Lower leg skin (tissue), 4 donors: ENCODE measurements around the gene PAX5. TPM values are rescaled to one million over a fixed set of nuclear protein-coding genes. Genes with fewer than 3 reads are reported as not detected.

Experiments
- DNase-seq, 2 donors: peaks; one replicate each; pipeline ENCODE4 v3.0.0-alpha.2; 2019; ENCODE audit warnings: low spot score in 2 of 2
- H3K4me3 ChIP-seq: fragments of 200-600 bp; sonication (generic); 2 replicates; pipeline ENCODE4 v1.5.1; 2017; ENCODE audit warnings: mild to moderate bottlenecking, low read depth; ENCODE audit not compliant: poor library complexity, severe bottlenecking
- POLR2A ChIP-seq, 2 donors: fragments of 450-650 bp; IDR thresholded peaks; one replicate each; pipeline ENCODE4 v1.6.1; 2016 to 2017; ENCODE audit warnings: antibody characterized with exemption in 2 of 2, mild to moderate bottlenecking in 1 of 2, moderate library complexity in 1 of 2
- WGBS, 2 donors: methylation state at CpG; one replicate each; pipeline ENCODE4 v1.1.5; 2018; 5-methylcytosine and 5-hydroxymethylcytosine counted together
- intact Hi-C: fragments of 100-400 bp; cut with DNase I; formaldehyde crosslinking; loops from one replicate; pipeline ENCODE4 v1.15.0; 2023; ENCODE audit warnings: low total_unique reads
- total RNA-seq, 4 donors: library from RNA; depleted of rRNA; stranded (reverse); fragments of >200 nt; gene quantifications; one replicate each; pipeline ENCODE4 v1.1.0, GENCODE V29; 2016
- TF ChIP-seq, protein P1 (sequence below), 3 donors: fragments of 450-650 bp; IDR thresholded peaks; one replicate each; pipeline ENCODE4 v1.5.1; 2016; ENCODE audit warnings: antibody characterized with exemption in 3 of 3, mild to moderate bottlenecking in 3 of 3, moderate library complexity in 2 of 3

Gene PAX5
- total RNA-seq, 4 donors from 2014 or later, result 0.02 to 0.08 (median 0.03) TPM; not detected in 1

DNA sequence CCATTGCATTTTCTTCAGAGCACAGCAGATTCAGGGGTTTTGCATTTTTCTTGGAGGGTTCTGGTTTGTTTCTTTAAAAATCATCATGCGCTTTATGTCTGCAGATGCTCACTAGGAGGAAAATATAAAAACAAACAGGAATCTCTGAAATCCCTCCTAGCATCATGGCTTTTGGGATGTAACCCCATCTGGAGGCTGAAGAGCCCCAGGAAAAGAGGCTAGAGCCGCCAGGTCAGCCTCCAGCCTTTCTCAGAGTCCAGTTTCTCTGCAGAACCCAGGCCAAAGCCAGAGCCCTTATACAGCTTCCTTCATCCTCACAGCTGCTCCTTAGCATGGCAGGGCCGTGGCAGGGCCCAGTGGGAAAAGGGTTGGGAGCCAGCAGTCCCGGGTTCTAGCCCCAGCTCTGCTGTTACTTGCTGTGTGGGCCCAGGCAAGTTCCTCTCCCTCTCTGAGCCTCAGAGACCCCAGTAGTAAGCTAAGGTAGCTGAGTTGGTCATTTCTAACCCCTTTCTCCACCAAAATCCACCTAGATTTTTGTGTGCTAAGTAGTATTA lies 62.1 kb downstream of the PAX5 start:
- no peak overlapping the region for H3K4me3 ChIP-seq
- intact Hi-C loops, result no loop called here
- WGBS, 2 donors, result 84 to 91% methylated on average over 3 of the region's 4 CpGs
- TF ChIP-seq, protein P1, sequence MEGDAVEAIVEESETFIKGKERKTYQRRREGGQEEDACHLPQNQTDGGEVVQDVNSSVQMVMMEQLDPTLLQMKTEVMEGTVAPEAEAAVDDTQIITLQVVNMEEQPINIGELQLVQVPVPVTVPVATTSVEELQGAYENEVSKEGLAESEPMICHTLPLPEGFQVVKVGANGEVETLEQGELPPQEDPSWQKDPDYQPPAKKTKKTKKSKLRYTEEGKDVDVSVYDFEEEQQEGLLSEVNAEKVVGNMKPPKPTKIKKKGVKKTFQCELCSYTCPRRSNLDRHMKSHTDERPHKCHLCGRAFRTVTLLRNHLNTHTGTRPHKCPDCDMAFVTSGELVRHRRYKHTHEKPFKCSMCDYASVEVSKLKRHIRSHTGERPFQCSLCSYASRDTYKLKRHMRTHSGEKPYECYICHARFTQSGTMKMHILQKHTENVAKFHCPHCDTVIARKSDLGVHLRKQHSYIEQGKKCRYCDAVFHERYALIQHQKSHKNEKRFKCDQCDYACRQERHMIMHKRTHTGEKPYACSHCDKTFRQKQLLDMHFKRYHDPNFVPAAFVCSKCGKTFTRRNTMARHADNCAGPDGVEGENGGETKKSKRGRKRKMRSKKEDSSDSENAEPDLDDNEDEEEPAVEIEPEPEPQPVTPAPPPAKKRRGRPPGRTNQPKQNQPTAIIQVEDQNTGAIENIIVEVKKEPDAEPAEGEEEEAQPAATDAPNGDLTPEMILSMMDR (IDR thresholded peaks at IDR 0.05), result no peak
- no peak for TF ChIP-seq POLR2A (IDR thresholded peaks at IDR 0.05)
- no peak for DNase-seq

DNA sequence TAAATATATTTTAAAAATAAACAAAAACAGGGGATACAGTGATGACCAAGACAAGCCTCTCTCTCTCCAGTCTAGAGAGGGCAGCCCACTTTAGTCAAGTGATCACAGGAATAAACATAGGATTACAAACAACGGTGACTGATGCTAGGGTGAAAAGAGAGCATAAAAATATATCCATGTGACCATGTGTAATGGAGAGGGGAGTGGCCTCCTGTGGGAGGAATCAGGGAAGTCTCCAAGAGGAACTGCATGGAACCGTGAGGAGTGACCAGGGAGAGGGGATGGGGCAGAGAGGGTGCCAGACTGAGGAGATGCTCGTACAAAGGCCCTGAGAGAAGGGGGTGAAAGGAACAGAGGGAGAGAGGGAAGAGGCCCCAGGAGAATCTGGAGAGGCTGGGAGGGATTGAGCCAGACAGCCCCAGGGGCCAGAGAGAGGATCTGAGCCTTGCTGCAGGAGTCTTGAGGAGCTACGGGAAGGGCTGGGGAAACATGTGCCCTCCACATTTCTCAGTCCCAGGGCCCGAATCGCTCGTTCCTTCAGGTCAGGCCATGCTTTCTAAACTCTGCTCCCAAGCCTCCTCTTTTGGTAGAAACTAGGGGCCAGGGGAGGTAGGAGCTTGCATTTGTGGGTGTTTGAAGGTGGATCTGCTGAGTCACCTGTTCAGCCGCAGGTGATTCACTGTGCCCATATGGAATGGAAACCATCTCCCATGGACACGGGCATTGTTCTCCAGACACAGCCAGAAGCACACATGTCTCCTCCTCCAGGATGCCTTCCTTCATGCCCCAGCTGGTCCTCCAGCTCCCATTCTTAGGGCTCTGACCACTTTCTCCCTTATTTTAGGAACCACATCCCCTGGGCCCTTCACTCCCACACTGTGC lies 63.8 kb downstream of the PAX5 start:
- peak in 1 of 2 donors; percentile 78 for DNase-seq
- intact Hi-C loops, result no loop called here
- no peak for TF ChIP-seq POLR2A (IDR thresholded peaks at IDR 0.05)
- TF ChIP-seq, protein P1 (IDR thresholded peaks at IDR 0.05), result no peak
- no peak overlapping the region for H3K4me3 ChIP-seq
- WGBS, 2 donors, result 49 to 50% methylated on average over 9 of the region's 9 CpGs

DNA sequence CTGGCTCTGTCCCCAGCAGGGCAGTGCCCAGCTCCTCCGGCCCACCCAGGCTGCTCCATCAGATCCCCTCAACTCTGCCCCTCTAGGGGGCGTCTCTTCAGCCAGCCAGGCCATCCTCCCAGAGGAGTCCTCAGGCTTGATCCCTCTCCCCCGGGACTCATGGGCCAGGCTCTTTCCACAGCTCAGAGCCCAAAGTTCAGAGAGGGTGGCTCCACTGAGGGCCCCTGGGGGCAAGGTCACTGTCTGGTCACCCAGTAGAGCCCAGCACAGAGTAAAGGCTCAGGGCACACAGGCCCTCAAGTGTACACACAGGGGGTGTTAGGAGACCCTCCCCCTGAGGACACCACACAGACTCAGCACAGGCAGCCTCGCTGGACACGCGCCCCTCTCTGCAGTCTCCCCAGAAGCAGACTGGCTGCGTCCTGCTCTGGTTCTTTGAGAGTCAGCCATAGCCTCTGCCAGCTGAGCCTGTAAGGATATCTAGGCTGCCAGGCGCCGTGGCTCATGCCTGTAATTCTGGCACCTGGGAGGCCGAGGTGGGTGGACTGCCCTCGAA lies 64.8 kb downstream of the PAX5 start:
- WGBS, 2 donors, result 66 to 75% methylated on average over 11 of the region's 11 CpGs
- peak in 1 of 2 donors; percentile 63 for DNase-seq
- TF ChIP-seq, protein P1 (IDR thresholded peaks at IDR 0.05), result no peak
- no peak for TF ChIP-seq POLR2A (IDR thresholded peaks at IDR 0.05)
- intact Hi-C loops, result no loop called here
- H3K4me3 ChIP-seq, result no peak overlapping the region

DNA sequence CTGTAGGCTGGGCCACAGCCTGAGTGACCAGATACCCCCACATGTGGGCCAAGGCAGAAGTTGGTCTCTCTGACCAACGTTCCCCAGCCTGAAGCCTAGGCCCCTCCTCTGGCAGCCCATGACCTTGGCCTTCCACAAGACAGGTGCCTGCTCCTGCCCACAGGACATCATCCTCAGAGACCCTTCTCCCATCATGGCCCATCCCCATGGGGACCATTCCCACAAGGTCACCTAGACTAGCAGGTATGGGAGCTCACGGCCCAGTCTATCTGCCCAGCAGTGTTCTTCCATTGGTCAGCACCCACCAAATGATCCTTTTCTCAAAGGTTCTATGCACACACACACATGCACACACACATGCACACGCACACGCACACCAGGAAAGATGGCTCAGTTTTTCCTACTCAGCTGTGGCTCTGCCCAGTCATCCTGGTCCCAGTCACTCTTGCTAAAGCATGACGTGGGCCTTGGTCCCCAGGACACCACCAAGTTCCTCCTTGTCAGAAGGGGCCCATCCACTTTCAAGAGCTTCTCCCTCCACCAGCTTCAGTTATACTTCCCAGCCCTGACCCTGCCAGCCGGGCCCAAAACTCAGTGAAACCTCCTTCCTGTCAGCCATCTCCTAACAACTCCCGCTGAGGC lies 65.4 kb downstream of the PAX5 start:
- WGBS, 2 donors, result 78 to 83% methylated on average over 6 to 7 of the region's 7 CpGs
- no peak overlapping the region for H3K4me3 ChIP-seq
- TF ChIP-seq POLR2A (IDR thresholded peaks at IDR 0.05), result no peak
- TF ChIP-seq, protein P1 (IDR thresholded peaks at IDR 0.05), result no peak
- DNase-seq, result peak in 1 of 2 donors; percentile 70
- intact Hi-C loops, result no loop called here

DNA sequence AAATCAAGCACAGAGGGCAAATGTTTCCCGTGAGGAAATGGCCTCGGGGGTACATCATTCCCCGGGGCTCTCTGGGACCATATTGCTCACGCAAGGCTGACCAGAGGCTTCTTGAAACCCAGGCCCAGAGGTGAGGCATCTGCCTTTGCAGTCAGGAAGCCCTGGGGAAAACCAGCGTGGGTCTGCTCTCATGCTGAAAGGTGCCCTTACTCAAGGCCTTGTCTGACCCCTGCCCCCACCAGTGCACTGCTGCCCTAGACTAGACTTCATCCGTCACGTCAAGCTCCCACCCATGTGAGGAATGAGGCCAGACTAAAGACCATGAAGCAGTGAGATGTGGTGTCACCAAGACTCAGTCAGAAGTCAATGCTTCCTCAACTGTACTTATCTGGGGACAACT lies 66.1 kb downstream of the PAX5 start:
- 71 to 75% methylated on average over 7 of the region's 7 CpGs for WGBS, 2 donors
- intact Hi-C loops, result no loop called here
- TF ChIP-seq, protein P1 (IDR thresholded peaks at IDR 0.05), result no peak
- TF ChIP-seq POLR2A (IDR thresholded peaks at IDR 0.05), result no peak
- no peak overlapping the region for H3K4me3 ChIP-seq
- peak in 1 of 2 donors; percentile 56 for DNase-seq
